ENCODE measurements around the gene CPN1. TPM values are rescaled to one million over a fixed set of nuclear protein-coding genes. Genes with fewer than 3 reads are reported as not detected.
"Not testable (repeated sequence)": the region's sequence is repeated elsewhere in the genome, so short reads cannot be mapped to it uniquely, and the experiment has no call there.

CPN1 gene
- total RNA-seq, 1 donor from 2014 or later: not detected

DNA sequence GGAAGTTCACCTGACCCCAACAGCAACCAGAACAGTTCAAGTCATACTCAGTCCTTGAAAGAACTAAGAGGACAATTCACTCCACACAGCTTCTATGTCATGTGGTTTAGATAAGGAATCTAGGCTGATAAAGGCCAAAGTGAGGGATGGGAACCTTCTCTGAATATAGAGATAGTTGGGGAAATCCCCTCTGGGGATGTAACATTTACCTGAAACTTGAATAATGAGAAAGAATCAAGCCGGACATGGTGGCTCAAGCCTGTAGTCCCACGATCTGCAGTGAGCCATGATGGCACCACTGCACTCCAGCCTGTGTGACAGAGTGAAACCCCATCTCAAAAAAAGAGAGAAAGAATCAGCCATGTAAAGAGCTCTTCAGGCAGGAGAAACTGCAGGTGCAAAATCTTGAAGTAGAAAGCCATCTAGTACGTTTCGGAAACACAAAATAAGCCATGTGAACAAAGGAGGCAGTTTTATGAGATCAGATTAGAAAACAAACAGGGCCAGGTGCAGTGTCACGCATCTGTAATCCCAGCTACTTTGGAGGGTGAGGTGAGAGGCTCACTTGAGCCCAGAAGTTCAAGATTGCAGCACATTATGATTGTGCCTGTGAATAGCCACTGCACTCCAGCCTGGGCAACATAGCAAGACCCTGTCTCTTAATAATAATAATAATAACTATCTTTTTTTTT lies 67.5 kb downstream of the CPN1 start:
- Histone ChIP-seq H3K4me1 (ENCODE audit: insufficient read depth, low read length) (peaks cover 5% of the 10 kb centered on the region), H3K27ac (ENCODE audit: low read depth, low read length) (no peak overlapping the region), H3K36me3 (ENCODE audit: insufficient read depth, low read length) (no peaks in the 10 kb centered on the region), H3K4me3 (ENCODE audit: insufficient read depth, low read depth, low read length) (no peak overlapping the region), H4K20me1 (ENCODE audit: insufficient read depth, low read length) (no peaks in the 10 kb centered on the region), H3K9me3 (ENCODE audit: insufficient read depth, low read depth, low read length) (no peaks in the 10 kb centered on the region), H2AFZ (ENCODE audit: low read depth, low read length) (no peak overlapping the region), H3K79me2 (ENCODE audit: insufficient read depth, low read length) (peaks cover 3% of the 10 kb centered on the region), H3K9ac (ENCODE audit: low read length) (no peak overlapping the region), H3K4me2 (ENCODE audit: low read length) (no peak overlapping the region), H3K27me3 (ENCODE audit: insufficient read depth, low read length) (peaks cover 2% of the 10 kb centered on the region)
- Mint-ChIP-seq H3K27ac (ENCODE audit: unreplicated experiment) (no peak overlapping the region), H3K9me3 (ENCODE audit: unreplicated experiment) (no peaks in the 10 kb centered on the region), H3K27me3 (ENCODE audit: low read depth, unreplicated experiment) (no peaks in the 10 kb centered on the region), H3K36me3 (ENCODE audit: low read depth, unreplicated experiment) (no peaks in the 10 kb centered on the region), H3K4me3 (ENCODE audit: unreplicated experiment) (no peak overlapping the region), H3K4me1 (ENCODE audit: low read depth, unreplicated experiment) (peaks cover 4% of the 10 kb centered on the region)
- no peak for DNase-seq (ENCODE audit: low read depth)
- FAIRE-seq: no peak
- TF ChIP-seq, protein P1, sequence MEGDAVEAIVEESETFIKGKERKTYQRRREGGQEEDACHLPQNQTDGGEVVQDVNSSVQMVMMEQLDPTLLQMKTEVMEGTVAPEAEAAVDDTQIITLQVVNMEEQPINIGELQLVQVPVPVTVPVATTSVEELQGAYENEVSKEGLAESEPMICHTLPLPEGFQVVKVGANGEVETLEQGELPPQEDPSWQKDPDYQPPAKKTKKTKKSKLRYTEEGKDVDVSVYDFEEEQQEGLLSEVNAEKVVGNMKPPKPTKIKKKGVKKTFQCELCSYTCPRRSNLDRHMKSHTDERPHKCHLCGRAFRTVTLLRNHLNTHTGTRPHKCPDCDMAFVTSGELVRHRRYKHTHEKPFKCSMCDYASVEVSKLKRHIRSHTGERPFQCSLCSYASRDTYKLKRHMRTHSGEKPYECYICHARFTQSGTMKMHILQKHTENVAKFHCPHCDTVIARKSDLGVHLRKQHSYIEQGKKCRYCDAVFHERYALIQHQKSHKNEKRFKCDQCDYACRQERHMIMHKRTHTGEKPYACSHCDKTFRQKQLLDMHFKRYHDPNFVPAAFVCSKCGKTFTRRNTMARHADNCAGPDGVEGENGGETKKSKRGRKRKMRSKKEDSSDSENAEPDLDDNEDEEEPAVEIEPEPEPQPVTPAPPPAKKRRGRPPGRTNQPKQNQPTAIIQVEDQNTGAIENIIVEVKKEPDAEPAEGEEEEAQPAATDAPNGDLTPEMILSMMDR (IDR thresholded peaks at IDR 0.05; ENCODE audit: insufficient read depth, low read depth, low read length): no peak
- TF ChIP-seq EZH2 (IDR thresholded peaks at IDR 0.05; ENCODE audit: insufficient read depth, low read length): no peak

DNA sequence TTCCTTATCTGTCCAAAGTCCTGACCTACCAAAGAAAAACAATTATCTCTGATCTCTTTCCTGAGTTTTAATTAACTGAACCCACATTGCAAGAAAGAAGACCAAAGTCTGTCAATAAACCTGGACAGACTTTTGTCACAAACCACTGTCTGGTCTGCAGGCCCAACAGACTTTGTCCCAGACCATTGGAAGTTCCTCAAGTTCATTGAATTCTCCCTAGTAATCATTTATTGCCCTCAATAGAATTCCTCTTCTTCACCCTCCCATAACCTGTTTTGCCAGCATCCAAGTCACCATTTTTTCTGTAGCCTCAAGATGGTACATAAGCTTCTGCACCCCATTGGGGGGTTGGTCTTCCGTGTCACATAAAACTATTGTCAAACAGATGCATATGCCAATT lies 68.0 kb downstream of the CPN1 start:
- H3K36me3 Mint-ChIP-seq (ENCODE audit: low read depth, unreplicated experiment): no peaks in the 10 kb centered on the region

DNA sequence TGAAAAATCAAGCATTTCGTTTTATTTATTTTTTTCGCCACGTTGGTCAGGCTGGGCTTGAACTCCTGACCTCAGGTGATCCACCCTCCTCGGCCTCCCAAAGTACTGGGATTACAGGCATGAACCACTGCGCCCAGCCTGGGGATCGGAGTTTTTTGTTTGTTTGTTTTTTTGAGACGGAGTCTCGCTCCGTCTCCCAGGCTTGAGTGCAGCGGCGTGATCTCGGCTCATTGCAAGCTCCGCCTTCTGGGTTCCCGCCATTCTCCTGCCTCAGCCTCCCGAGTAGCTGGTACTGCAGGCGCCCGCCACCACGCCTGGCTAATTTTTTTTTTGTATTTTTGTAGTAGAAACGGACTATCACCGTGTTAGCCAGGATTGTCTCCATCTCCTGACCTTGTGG lies 69.8 kb downstream of the CPN1 start:
- H3K27me3 Mint-ChIP-seq (ENCODE audit: low read depth, unreplicated experiment); H3K9me3 ChIP-seq (ENCODE audit: insufficient read depth, low read depth, low read length); H3K36me3 Mint-ChIP-seq (ENCODE audit: low read depth, unreplicated experiment); H3K4me3 Mint-ChIP-seq (ENCODE audit: unreplicated experiment); H3K9me3 Mint-ChIP-seq (ENCODE audit: unreplicated experiment); H3K4me2 ChIP-seq (ENCODE audit: low read length); H2AFZ ChIP-seq (ENCODE audit: low read depth, low read length); H3K27me3 ChIP-seq (ENCODE audit: insufficient read depth, low read length); DNase-seq (ENCODE audit: low read depth); H4K20me1 ChIP-seq (ENCODE audit: insufficient read depth, low read length); H3K27ac ChIP-seq (ENCODE audit: low read depth, low read length); H3K27ac Mint-ChIP-seq (ENCODE audit: unreplicated experiment); FAIRE-seq; H3K4me3 ChIP-seq (ENCODE audit: insufficient read depth, low read depth, low read length); H3K36me3 ChIP-seq (ENCODE audit: insufficient read depth, low read length); H3K9ac ChIP-seq (ENCODE audit: low read length): not testable (repeated sequence)
- peaks cover 26% of the 10 kb centered on the region for H3K79me2 ChIP-seq (ENCODE audit: insufficient read depth, low read length)
- H3K4me1 ChIP-seq (ENCODE audit: insufficient read depth, low read length): peaks cover 12% of the 10 kb centered on the region
- H3K4me1 Mint-ChIP-seq (ENCODE audit: low read depth, unreplicated experiment): peaks cover 20% of the 10 kb centered on the region

More for the DNA sequence above, 68.0 kb downstream of the CPN1 start:
- Mint-ChIP-seq H3K4me3 (ENCODE audit: unreplicated experiment) (no peak overlapping the region), H3K27ac (ENCODE audit: unreplicated experiment) (no peak overlapping the region), H3K4me1 (ENCODE audit: low read depth, unreplicated experiment) (peaks cover 4% of the 10 kb centered on the region), H3K27me3 (ENCODE audit: low read depth, unreplicated experiment) (no peaks in the 10 kb centered on the region), H3K9me3 (ENCODE audit: unreplicated experiment) (no peaks in the 10 kb centered on the region)
- H4K20me1 ChIP-seq (ENCODE audit: insufficient read depth, low read length): no peaks in the 10 kb centered on the region
- no peak overlapping the region for H2AFZ ChIP-seq (ENCODE audit: low read depth, low read length)
- no peak overlapping the region for H3K27ac ChIP-seq (ENCODE audit: low read depth, low read length)
- H3K36me3 ChIP-seq (ENCODE audit: insufficient read depth, low read length): no peaks in the 10 kb centered on the region
- H3K9me3 ChIP-seq (ENCODE audit: insufficient read depth, low read depth, low read length): no peaks in the 10 kb centered on the region
- peaks cover 2% of the 10 kb centered on the region for H3K27me3 ChIP-seq (ENCODE audit: insufficient read depth, low read length)
- DNase-seq (ENCODE audit: low read depth): no peak
- peaks cover 5% of the 10 kb centered on the region for H3K4me1 ChIP-seq (ENCODE audit: insufficient read depth, low read length)
- no peak for FAIRE-seq
- H3K4me2 ChIP-seq (ENCODE audit: low read length): no peak overlapping the region
- no peak overlapping the region for H3K9ac ChIP-seq (ENCODE audit: low read length)
- no peak overlapping the region for H3K4me3 ChIP-seq (ENCODE audit: insufficient read depth, low read depth, low read length)
- TF ChIP-seq, protein P1 (IDR thresholded peaks at IDR 0.05; ENCODE audit: insufficient read depth, low read depth, low read length): no peak
- TF ChIP-seq EZH2 (IDR thresholded peaks at IDR 0.05; ENCODE audit: insufficient read depth, low read length): no peak
- peaks cover 9% of the 10 kb centered on the region for H3K79me2 ChIP-seq (ENCODE audit: insufficient read depth, low read length)
